A549 (cell line): Measurements from ENCODE around the gene RERE. TPM values are rescaled to one million over a fixed set of nuclear protein-coding genes. Genes with fewer than 3 reads are reported as not detected.
A peak's percentile ranks its signal among the peaks of the same experiment; 100 is the strongest.

Experiments used
- ATAC-seq, 2 experiments: fragments of 200-7000 bp in 1 of 2; fragments of >200 bp in 1 of 2; cut with Nextera tagmentation in 1 of 2; cut with Tn5 transposase in 1 of 2; 3 replicates each; pipeline versions ENCODE4 v1.8.0 to v1.9.1; 2018 to 2020; ENCODE audit warnings: mild to moderate bottlenecking in 1 of 2, moderate library complexity in 1 of 2
- CTCF ChIA-PET: fragments of 300-600 bp; sonication (Branson Sonifier 250); formaldehyde crosslinking; extraction: SDS; loops from one replicate; lab custom pipeline; 2021; ENCODE audit warnings: antibody characterized with exemption, inconsistent platforms; lab: Yijun Ruan, JAX
- POLR2A ChIA-PET: fragments of 350-600 bp; formaldehyde crosslinking; extraction: SDS; loops from one replicate; lab custom pipeline; 2021; ENCODE audit warnings: antibody characterized with exemption, inconsistent platforms; lab: Yijun Ruan, JAX
- DNase-seq, 2 experiments: peaks; one replicate each; pipeline versions ENCODE4 v3.0.0 to v3.0.0-alpha.2; 2011 to 2016; ENCODE audit warnings: low read depth in 1 of 2, low spot score in 1 of 2
- FAIRE-seq: peaks from 2 replicates; lab custom pipeline; 2011; peaks lifted over from hg19 to GRCh38; lab: Jason Lieb, UNC
- H3K27ac ChIP-seq, 2 experiments: fragments of >200 bp; sonication (Bioruptor Twin); formaldehyde crosslinking; 3 replicates each; pipeline ENCODE4 v1.5.1; 2016 to 2017
- H3K4me1 ChIP-seq: fragments of >200 bp; sonication (Bioruptor Twin); formaldehyde crosslinking; 3 replicates; pipeline ENCODE4 v1.6.1; 2016
- H3K4me2 ChIP-seq: fragments of >200 bp; sonication (Bioruptor Twin); formaldehyde crosslinking; 3 replicates; pipeline ENCODE4 v1.6.1; 2016
- H3K4me3 ChIP-seq: fragments of >200 bp; sonication (Bioruptor Twin); formaldehyde crosslinking; 3 replicates; pipeline ENCODE4 v1.5.1; 2016
- H3K9me3 ChIP-seq: fragments of >200 bp; sonication (Bioruptor Twin); formaldehyde crosslinking; 3 replicates; pipeline ENCODE4 v1.6.1; 2016
- CEBPB ChIP-seq, 2 experiments: fragments of >200 bp in 1 of 2; sonication (Bioruptor Twin) in 1 of 2; formaldehyde crosslinking in 1 of 2; IDR thresholded peaks; 2 replicates each; pipeline ENCODE4 v1.6.1; 2012 to 2016
- CTCF ChIP-seq: fragments of >200 bp; sonication (Bioruptor Twin); formaldehyde crosslinking; IDR thresholded peaks from 3 replicates; pipeline ENCODE4 v1.5.1; 2016
- E2F6 ChIP-seq: IDR thresholded peaks from 2 replicates; pipeline ENCODE4 v1.6.1; 2012; ENCODE audit warnings: low read depth, borderline replicate concordance
- ELK1 ChIP-seq: fragments of 150-350 bp; IDR thresholded peaks from 2 replicates; pipeline ENCODE4 v1.6.1; 2014; ENCODE audit warnings: low read depth, mild to moderate bottlenecking, low read length
- EP300 ChIP-seq, 2 experiments: fragments of >200 bp; sonication (Bioruptor Twin); formaldehyde crosslinking; IDR thresholded peaks; 2 replicates in 1 of 2; 3 replicates in 1 of 2; pipeline ENCODE4 v1.6.1; 2016 to 2017
- HEYL ChIP-seq: fragments of 250-450 bp; sonication (Bioruptor Pico); IDR thresholded peaks from 2 replicates; pipeline ENCODE4 v1.8.0; 2021; ENCODE audit warnings: mild to moderate bottlenecking, moderate library complexity
- HMGXB4 ChIP-seq: fragments of 250-450 bp; sonication (Bioruptor Pico); IDR thresholded peaks from 2 replicates; pipeline ENCODE4 v1.5.0; 2021; ENCODE audit warnings: mild to moderate bottlenecking, moderate library complexity, borderline replicate concordance
- HOXA7 ChIP-seq: fragments of 250-450 bp; sonication (Bioruptor Pico); IDR thresholded peaks from 2 replicates; pipeline ENCODE4 v1.5.0; 2020; ENCODE audit warnings: mild to moderate bottlenecking, moderate library complexity
- MAFK ChIP-seq: fragments of 450-650 bp; IDR thresholded peaks from 2 replicates; pipeline ENCODE4 v1.6.1; 2014; ENCODE audit not compliant: partially characterized antibody
- MYC ChIP-seq: IDR thresholded peaks from 2 replicates; pipeline ENCODE4 v1.6.1; 2012; ENCODE audit warnings: mild to moderate bottlenecking, inconsistent platforms, low read length, improper control_type of control experiment, borderline replicate concordance
- NR3C1 ChIP-seq: fragments of >200 bp; sonication (Bioruptor Twin); formaldehyde crosslinking; IDR thresholded peaks from 3 replicates; pipeline ENCODE4 v1.6.1; 2017
- POLR2AphosphoS2 ChIP-seq: conservative IDR thresholded peaks from 2 replicates; pipeline ENCODE4 v1.6.1; 2012; ENCODE audit warnings: low read length, improper control_type of control experiment, inconsistent platforms
- RFX5 ChIP-seq: fragments of 450-650 bp; IDR thresholded peaks from 2 replicates; pipeline ENCODE4 v1.7.1; 2014; ENCODE audit warnings: antibody characterized with exemption, mild to moderate bottlenecking, moderate library complexity
- RNF2 ChIP-seq: fragments of 200-600 bp; sonication (generic); IDR thresholded peaks from 2 replicates; pipeline ENCODE4 v1.6.1; 2016; ENCODE audit warnings: low read depth, mild to moderate bottlenecking, antibody characterized with exemption, moderate library complexity, borderline replicate concordance
- SREBF2 ChIP-seq: fragments of 450-650 bp; IDR thresholded peaks from 2 replicates; pipeline ENCODE4 v1.6.1; 2014; ENCODE audit warnings: mild to moderate bottlenecking, moderate library complexity
- TP53 ChIP-seq: fragments of 250-450 bp; sonication (Bioruptor Pico); IDR thresholded peaks from 2 replicates; pipeline ENCODE4 v1.5.0; 2021; ENCODE audit warnings: mild to moderate bottlenecking, moderate library complexity
- USF2 ChIP-seq: fragments of 450-650 bp; IDR thresholded peaks from 2 replicates; pipeline ENCODE4 v1.6.1; 2014; ENCODE audit warnings: antibody characterized with exemption
- ZFP36 ChIP-seq: fragments of 450-650 bp; IDR thresholded peaks from 2 replicates; pipeline ENCODE4 v1.6.1; 2014; ENCODE audit warnings: borderline replicate concordance; ENCODE audit not compliant: partially characterized antibody
- ZNF302 ChIP-seq: fragments of 250-450 bp; sonication (Bioruptor Pico); IDR thresholded peaks from 2 replicates; pipeline ENCODE4 v1.9.0; 2021; ENCODE audit warnings: inconsistent platforms, mild to moderate bottlenecking, moderate library complexity
- ZSCAN20 ChIP-seq: fragments of 250-450 bp; sonication (Bioruptor Pico); IDR thresholded peaks from 2 replicates; pipeline ENCODE4 v1.8.0; 2022; ENCODE audit warnings: mild to moderate bottlenecking, moderate library complexity
- WGBS: methylation state at CpG from one replicate; pipeline ENCODE4 v1.1.6; 2017; ENCODE audit errors: missing lambda C conversion rate; 5-methylcytosine and 5-hydroxymethylcytosine counted together
- polyA plus RNA-seq, 4 experiments: library from polyadenylated mRNA; depleted of rRNA in 3 of 4; stranded (reverse); fragments of >200 nt; fragmentation: RNase III in 1 of 4; extraction: RNeasy Plus Mini Kit Qiagen cat#74134 plus additional on column Dnase treatment in 1 of 4; gene quantifications; 2 replicates in 3 of 4; 3 replicates in 1 of 4; pipeline ENCODE4 v1.2.3, GENCODE V29; 2011 to 2017

Gene RERE
- polyA plus RNA-seq, 2 of the 4 experiments (the other 2 are of a cell fraction) = 12.6 to 28.6 TPM

- Histone ChIP-seq H3K4me1 (peaks cover 22% of the 10 kb centered on the region), H3K9me3 (no peaks in the 10 kb centered on the region), H3K4me2 (no peak overlapping the region), H3K27ac (peak overlapping the region; percentile 94 to 95), H3K4me3 (no peak overlapping the region)
- no peak for DNase-seq
- CTCF ChIA-PET = interaction anchor here (1.3 to 2.9 kb wide), 2 partner anchors 9 to 367 kb away, joined by 3 to 12 read pairs; no protein-coding TSS in a partner anchor
- FAIRE-seq = no peak
- no peak for ATAC-seq
- TF ChIP-seq TP53 (CRISPR knock-in tag) = no peak
- no peak for TF ChIP-seq ZFP36
- TF ChIP-seq RNF2 = no peak
- no peak for TF ChIP-seq MAFK
- no peak for TF ChIP-seq CEBPB (IDR thresholded peaks at IDR 0.05)
- no peak for TF ChIP-seq HEYL
- no peak for TF ChIP-seq E2F6
- no peak for TF ChIP-seq SREBF2
- no peak for TF ChIP-seq USF2
- no peak for TF ChIP-seq ZSCAN20 (CRISPR knock-in tag)
- TF ChIP-seq ELK1 = no peak
- no peak for TF ChIP-seq CTCF
- POLR2A ChIA-PET = no interaction called here
- WGBS = over 99% methylated on average over 10 of the region's 10 CpGs
Measured at GRCh38 chr1:8342325-8342724, 475.1 kb downstream of the RERE start.

GRCh38 chr1:8340448-8340847, 477.0 kb downstream of the RERE start:
- ChIA-PET POLR2A (no interaction called here), CTCF (interaction anchor here (1.4 to 2.1 kb wide), 3 partner anchors 27 to 358 kb away, joined by 3 to 5 read pairs (median 5); no protein-coding TSS in a partner anchor)
- no peak overlapping the region for H3K4me2 ChIP-seq
- no peaks in the 10 kb centered on the region for H3K9me3 ChIP-seq
- no peak for TF ChIP-seq ZNF302 (CRISPR knock-in tag)
- no peak for TF ChIP-seq RFX5
- TF ChIP-seq NR3C1 = no peak
- no peak overlapping the region for H3K27ac ChIP-seq
- no peak for DNase-seq
- no peak for ATAC-seq
- peaks cover 22% of the 10 kb centered on the region for H3K4me1 ChIP-seq
- 92% methylated on average over 6 of the region's 6 CpGs for WGBS
- H3K4me3 ChIP-seq = no peak overlapping the region
- no peak for FAIRE-seq

GRCh38 chr1:8339203-8339600, 478.2 kb downstream of the RERE start:
- ATAC-seq (no peak), FAIRE-seq (no peak), DNase-seq (no peak)
- Histone ChIP-seq H3K9me3 (no peaks in the 10 kb centered on the region), H3K27ac (no peak overlapping the region), H3K4me3 (no peak overlapping the region), H3K4me2 (no peak overlapping the region), H3K4me1 (peaks cover 18% of the 10 kb centered on the region)
- WGBS = 94% methylated on average over 8 of the region's 13 CpGs
- ChIA-PET CTCF (interaction anchor here (1.1 to 2.1 kb wide), 3 partner anchors 11 to 324 kb away, joined by 3 to 5 read pairs (median 4); no protein-coding TSS in a partner anchor), POLR2A (no interaction called here)
- TF ChIP-seq EP300 (IDR thresholded peaks at IDR 0.05) (no peak), HOXA7 (CRISPR knock-in tag) (no peak), CEBPB (IDR thresholded peaks at IDR 0.05) (no peak), POLR2AphosphoS2 (no peak), SREBF2 (no peak), HMGXB4 (no peak), TP53 (CRISPR knock-in tag) (no peak), MYC (no peak)
